22Rv1 (cell line): Measurements from ENCODE around the gene FAM43A.

Experiments used
- H3K27ac ChIP-seq: fragments of 450-650 bp; 2 replicates; pipeline ENCODE4 v1.5.1; 2017
- CTCF ChIP-seq: fragments of 450-650 bp; IDR thresholded peaks from 2 replicates; pipeline ENCODE4 v1.5.1; 2017; ENCODE audit warnings: mild to moderate bottlenecking
- ZFX ChIP-seq: fragments of 450-650 bp; IDR thresholded peaks from 2 replicates; pipeline ENCODE4 v1.6.1; 2017; ENCODE audit warnings: antibody characterized with exemption, borderline replicate concordance

FAM43A gene

GRCh38 chr3:194685718-194686413 is at the start of gene FAM43A:
FAM43A (plus strand) TSS chr3:194685883; CDS start chr3:194686827, 944 bp downstream.
- TF ChIP-seq CTCF: peak; percentile 26
- TF ChIP-seq ZFX: no peak

GRCh38 chr3:194637066-194637465 is 48.6 kb upstream of the FAM43A start:
- H3K27ac ChIP-seq: no peak overlapping the region
- TF ChIP-seq CTCF (no peak), ZFX (no peak)

More at GRCh38 chr3:194685718-194686413, at the start of gene FAM43A:
- peak within 1 kb of the TSS; percentile 56 for H3K27ac ChIP-seq

GRCh38 chr3:194637541-194638400 is 47.9 kb upstream of the FAM43A start:
- no peak overlapping the region for H3K27ac ChIP-seq
- TF ChIP-seq CTCF: no peak
- no peak for TF ChIP-seq ZFX

- TF ChIP-seq CTCF (no peak), ZFX (no peak)
- no peak overlapping the region for H3K27ac ChIP-seq
These were observed 46.6 kb upstream of the FAM43A start for GRCh38 chr3:194638991-194639605.

GRCh38 chr3:194640829-194641228 is 44.9 kb upstream of the FAM43A start:
- no peak overlapping the region for H3K27ac ChIP-seq

GRCh38 chr3:194642769-194643168 is 42.9 kb upstream of the FAM43A start:
- H3K27ac ChIP-seq: no peak overlapping the region
- TF ChIP-seq ZFX: no peak
- no peak for TF ChIP-seq CTCF

More at GRCh38 chr3:194640829-194641228, 44.9 kb upstream of the FAM43A start:
- peak; percentile 31 for TF ChIP-seq CTCF
- no peak for TF ChIP-seq ZFX
